NOMO-1 (cell line): Measurements from ENCODE around the gene ARL14.

Source experiments
- DNase-seq, 2 experiments: peaks; one replicate each; lab custom pipeline; 2025; ENCODE audit not compliant: unreplicated experiment in 2 of 2; lab: John Stamatoyannopoulos, UW

The ARL14 gene

DNA sequence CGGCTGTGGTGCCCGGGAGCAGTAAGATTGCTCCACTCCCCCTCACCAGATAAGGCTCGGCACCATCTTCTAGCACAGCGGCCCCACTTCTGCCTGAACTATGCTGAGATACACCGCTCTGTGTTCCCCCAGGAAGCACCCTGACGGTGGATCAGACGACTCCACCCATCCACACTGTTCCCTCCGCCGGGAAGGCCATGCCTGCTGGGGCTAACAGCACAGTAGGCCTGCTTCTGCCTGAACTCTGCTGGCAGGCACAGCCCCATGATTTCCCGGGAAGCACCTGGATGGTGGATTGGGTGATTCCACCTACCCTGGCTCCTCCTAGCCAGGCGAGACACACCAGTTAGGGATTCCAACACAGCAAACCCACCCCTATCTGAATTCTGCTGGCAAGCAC lies 42.8 kb downstream of the ARL14 start:
- DNase-seq = no peak

DNA sequence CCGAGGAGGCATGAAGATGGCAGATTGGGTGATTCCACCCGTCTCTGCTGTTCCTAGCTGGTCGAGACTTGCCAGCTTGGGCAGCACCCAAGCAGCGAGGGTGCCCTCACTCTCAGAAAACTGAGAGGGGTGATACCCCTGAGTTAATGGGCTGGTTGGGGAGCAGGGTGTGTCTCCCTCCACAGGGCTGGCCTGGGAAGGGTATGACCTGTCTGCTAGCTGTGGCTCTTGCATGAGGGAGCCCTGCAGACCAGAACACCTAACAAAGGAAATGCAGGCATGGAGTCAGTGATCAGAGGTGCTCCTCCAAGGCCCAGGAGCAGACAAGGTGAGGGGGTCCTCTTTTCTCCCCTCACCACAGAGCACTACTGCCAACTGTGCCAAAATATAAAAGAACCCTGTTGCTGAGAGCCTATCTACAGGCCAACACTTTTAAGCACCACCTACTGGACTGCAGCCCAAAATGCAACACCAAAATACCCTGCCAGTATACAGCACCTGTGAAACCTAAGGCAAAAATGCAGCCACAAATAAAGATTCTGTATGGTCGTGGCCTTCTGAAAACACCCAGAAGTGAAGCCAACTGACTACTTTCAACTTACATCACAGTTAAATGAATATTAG lies 43.3 kb downstream of the ARL14 start:
- no peak for DNase-seq

GRCh38 chr3:160722331-160722730 lies 45.4 kb downstream of the ARL14 start:
- no peak for DNase-seq

- DNase-seq = no peak
These were observed 48.4 kb downstream of the ARL14 start for GRCh38 chr3:160725338-160725737.
